OCI-LY1 (cell line): ENCODE results near the gene RPP14.

Experiments used
- EZH2 ChIP-seq: fragments of 200-600 bp; sonication (generic), shearing (Covaris generic); IDR thresholded peaks from 2 replicates; pipeline ENCODE4 v1.8.0; 2017; ENCODE audit warnings: borderline replicate concordance, mixed run types, mild to moderate bottlenecking, antibody characterized with exemption, low read length, moderate library complexity, mixed read lengths
- TF ChIP-seq, protein P1 (sequence below): fragments of 200-600 bp; sonication (generic), shearing (Covaris generic); IDR thresholded peaks from 2 replicates; pipeline ENCODE4 v1.5.1; 2017; ENCODE audit warnings: mild to moderate bottlenecking, antibody characterized with exemption, low read length, moderate library complexity, mixed read lengths

GRCh38 chr3:58266577-58266976 lies 39.5 kb upstream of the RPP14 start:
- TF ChIP-seq, protein P1, sequence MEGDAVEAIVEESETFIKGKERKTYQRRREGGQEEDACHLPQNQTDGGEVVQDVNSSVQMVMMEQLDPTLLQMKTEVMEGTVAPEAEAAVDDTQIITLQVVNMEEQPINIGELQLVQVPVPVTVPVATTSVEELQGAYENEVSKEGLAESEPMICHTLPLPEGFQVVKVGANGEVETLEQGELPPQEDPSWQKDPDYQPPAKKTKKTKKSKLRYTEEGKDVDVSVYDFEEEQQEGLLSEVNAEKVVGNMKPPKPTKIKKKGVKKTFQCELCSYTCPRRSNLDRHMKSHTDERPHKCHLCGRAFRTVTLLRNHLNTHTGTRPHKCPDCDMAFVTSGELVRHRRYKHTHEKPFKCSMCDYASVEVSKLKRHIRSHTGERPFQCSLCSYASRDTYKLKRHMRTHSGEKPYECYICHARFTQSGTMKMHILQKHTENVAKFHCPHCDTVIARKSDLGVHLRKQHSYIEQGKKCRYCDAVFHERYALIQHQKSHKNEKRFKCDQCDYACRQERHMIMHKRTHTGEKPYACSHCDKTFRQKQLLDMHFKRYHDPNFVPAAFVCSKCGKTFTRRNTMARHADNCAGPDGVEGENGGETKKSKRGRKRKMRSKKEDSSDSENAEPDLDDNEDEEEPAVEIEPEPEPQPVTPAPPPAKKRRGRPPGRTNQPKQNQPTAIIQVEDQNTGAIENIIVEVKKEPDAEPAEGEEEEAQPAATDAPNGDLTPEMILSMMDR = no peak
- TF ChIP-seq EZH2 = no peak
